ENCODE data around the gene CD164L2.

DNA sequence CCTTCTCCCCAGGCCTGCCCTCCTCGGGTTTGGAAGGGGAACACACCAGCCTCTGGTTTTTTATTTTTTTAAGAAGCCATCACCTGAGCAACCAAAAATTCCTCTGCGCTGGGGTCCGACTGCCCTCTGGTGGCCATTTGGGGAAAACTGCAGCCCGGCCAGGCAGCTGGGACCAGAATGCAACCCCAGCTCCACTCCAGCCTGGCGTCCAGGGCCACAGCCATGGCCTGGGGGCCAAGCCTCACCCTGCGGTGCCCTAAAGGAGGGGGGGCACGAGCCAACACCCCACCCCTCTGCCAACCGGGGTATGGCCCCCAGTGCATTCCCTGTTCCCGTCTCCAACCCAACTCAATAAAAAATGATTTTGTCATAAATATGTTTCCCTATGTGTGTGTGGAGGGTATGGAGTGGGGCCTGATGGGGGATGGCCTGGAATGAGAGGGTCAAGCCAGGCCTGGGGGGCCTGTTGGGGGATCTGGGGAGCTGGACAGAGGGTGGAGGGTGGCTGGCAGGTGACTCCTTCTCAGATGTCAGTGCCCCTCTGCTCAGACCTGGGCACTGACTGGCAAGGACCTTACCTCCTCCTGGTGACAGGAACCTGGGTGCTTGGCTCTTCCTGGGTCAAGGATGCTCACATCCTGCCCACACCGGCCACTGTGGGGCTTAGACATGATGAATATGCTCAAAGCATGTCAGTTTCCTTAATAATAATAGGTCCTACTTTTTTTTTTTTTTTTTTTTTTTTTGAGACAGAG lies 12.5 kb upstream of the CD164L2 start:
- no peak for TF ChIP-seq POLR2AphosphoS5 (IDR thresholded peaks at IDR 0.05; ENCODE audit: borderline replicate concordance, low read depth, low read length)
- TF ChIP-seq EZH2 (IDR thresholded peaks at IDR 0.05), result no peak
